PFSK-1 (cell line): ENCODE data around the gene HOXA9.

Experiments used
- POLR2AphosphoS5 ChIP-seq: IDR thresholded peaks from 2 replicates; pipeline ENCODE4 v1.6.1; 2012; ENCODE audit warnings: low read depth, mild to moderate bottlenecking, control low read depth, low read length, moderate library complexity
- SIN3A ChIP-seq: IDR thresholded peaks from 2 replicates; pipeline ENCODE4 v1.6.1; 2012; ENCODE audit warnings: mild to moderate bottlenecking, low read length, moderate library complexity, borderline replicate concordance; ENCODE audit not compliant: insufficient read depth

DNA sequence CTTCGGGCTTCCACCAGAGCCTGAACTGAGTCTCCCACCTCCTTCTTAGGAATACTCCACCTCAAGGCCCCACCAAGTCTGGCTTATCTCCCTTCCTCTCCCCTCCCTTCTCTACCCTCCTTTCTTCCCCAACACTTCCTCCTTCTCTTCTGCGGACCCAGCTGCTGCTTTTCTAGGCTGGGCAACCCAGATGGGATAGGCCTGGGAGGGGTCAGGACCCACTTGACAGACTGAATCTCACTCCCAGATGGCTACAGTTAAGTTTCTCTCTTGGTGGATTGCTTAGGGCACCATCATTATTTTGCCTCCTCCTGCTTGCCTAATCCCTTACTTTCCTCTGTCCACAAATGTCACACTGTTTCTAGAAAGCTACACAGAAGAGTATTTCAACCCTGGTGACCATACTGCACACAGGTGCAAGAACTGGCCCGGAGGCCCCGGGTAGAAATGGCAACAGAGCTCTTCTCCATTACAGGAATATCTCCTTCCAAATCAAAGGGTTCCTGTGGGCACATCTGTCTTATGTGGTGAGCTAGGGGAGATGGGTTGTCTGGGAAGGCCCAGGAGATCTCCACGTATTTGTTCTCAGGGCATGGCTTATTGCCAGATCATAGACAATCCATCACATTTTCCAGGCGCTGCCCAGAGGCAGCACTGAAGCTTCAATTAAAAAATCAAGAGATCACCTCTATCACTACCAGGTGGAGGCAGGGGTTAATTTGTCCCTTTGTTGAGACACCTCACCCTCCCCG, 24.8 kb upstream of the HOXA9 start:
- TF ChIP-seq SIN3A (no peak), POLR2AphosphoS5 (no peak)
